NCI-H748 (cell line): ENCODE results near the gene RPL35A.

Experiments used
- DNase-seq: peaks from one replicate; lab custom pipeline; 2025; ENCODE audit not compliant: unreplicated experiment; lab: John Stamatoyannopoulos, UW

Gene RPL35A

GRCh38 chr3:197996855-197997254, 46.9 kb downstream of the RPL35A start:
- DNase-seq, result no peak

- no peak for DNase-seq
Observed at GRCh38 chr3:197997936-197998335, 47.9 kb downstream of the RPL35A start.
